GM12801 (cell line): ENCODE measurements around the gene GRHL3.

Source experiments
- TF ChIP-seq, protein P1 (sequence below): IDR thresholded peaks from one replicate; pipeline ENCODE4 v1.5.1; 2011; ENCODE audit warnings: control low read depth; ENCODE audit not compliant: insufficient read length; ENCODE audit errors: extremely low read depth

GRHL3 gene

DNA sequence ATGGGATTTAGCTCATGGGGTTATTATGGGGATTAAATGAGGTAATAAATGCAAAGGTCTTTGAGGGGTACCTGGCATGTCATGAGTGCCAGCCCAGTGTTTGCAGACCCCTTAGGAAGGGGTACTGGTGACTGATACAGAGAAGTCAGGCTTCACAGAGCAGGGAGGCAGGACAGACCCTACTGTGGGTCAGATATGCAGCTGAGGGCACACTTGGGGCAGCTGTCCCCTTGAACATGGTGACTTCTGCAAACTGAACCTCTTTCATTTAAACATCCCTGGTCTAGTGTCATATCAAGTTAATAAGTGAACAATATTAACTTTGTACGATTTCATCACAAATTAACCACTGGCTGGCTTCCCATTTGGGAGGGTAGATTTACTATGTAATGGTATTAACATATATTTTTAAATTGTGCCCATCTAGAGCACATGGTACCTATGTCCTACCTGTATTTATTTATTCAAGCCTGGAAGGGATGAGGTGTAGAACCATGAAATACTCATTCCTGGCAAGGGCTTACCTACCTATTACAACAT lies 68.5 kb downstream of the GRHL3 start:
- TF ChIP-seq, protein P1, sequence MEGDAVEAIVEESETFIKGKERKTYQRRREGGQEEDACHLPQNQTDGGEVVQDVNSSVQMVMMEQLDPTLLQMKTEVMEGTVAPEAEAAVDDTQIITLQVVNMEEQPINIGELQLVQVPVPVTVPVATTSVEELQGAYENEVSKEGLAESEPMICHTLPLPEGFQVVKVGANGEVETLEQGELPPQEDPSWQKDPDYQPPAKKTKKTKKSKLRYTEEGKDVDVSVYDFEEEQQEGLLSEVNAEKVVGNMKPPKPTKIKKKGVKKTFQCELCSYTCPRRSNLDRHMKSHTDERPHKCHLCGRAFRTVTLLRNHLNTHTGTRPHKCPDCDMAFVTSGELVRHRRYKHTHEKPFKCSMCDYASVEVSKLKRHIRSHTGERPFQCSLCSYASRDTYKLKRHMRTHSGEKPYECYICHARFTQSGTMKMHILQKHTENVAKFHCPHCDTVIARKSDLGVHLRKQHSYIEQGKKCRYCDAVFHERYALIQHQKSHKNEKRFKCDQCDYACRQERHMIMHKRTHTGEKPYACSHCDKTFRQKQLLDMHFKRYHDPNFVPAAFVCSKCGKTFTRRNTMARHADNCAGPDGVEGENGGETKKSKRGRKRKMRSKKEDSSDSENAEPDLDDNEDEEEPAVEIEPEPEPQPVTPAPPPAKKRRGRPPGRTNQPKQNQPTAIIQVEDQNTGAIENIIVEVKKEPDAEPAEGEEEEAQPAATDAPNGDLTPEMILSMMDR, result no peak

DNA sequence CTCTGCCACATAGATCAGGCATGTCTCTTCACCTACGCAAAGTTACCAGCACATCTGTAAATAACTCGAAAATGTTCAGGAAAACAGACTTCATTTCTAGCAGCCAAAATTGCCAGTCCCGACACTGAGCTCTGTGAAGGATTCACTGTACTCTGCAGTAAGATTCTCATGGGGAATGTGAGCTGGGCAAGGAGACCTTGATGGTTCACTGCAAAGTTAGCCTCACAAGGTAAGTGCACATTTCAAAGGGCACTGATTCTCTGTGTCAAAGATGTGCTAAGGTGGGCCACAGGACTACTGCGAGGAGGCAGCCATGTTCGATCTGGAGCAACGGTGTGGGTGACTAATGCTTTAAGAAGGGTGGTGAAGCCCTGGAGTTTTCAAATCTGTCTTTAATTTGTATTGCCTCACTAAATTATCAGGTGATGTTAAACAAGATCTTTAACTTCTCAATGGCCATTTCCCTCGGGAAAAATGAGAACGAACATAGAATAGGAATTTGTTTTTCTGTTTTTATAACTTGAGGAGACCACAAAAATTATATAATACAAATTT lies 69.3 kb downstream of the GRHL3 start:
- TF ChIP-seq, protein P1, result no peak

DNA sequence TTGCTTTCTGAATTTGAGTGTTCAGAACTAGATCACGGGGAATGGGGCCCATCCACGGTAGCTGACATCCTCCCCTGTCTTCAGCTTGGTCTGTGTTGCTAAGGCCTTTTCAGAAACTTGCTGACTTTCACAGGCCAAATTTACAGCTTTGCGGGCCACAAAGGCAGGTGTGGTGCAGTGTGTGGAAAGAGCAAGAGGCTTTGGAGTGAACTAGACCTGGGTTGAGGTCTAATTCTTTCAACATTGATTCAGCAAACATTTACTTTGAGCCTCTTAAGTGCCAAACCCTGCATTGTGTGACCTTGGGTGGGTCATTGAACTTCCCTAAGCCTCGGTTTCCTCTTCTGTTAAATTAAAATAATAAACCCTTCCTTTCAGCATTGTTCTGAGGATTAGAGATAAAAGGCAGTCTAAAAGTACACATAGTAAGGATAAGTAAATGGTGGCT lies 70.1 kb downstream of the GRHL3 start:
- TF ChIP-seq, protein P1, result no peak

DNA sequence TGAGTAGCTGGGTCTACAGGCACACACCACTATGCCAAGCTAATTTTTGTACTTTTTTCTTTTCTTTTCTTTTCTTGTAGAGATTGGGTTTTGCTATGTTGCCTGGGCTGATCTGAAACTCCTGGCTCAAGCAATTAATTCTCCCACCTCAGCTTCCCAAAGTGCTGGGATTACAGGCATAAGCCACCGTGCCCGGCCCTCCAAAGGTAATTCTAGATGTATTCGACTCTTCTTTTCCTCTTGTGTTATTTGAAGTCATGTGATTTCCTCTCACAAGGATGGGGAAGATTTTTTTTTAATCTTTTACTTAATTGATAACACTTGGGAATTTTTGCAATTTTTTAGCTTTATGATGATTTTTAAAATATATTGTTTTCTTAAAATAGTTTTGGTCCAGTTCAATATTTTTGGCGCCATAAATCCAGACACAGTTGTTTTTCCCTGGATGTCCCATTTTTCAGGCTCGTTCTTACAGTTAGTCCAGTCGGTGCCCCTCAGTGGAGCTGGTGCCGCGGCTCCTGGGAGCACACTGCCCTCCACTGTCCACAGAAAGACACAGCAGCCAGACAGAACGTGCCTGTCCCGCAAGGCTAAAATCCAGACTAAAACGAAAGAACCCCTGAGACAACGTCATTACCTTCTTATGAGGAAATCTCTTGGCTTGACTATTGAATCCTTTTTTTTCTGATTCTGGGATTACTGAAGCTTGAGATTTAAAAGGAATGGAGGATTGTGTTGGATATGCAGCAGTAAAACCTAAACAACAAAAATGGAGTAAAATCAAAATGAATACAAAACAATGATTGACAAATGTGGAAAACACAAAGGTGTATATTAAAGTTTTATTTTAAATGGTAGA lies 72.0 kb downstream of the GRHL3 start:
- TF ChIP-seq, protein P1, result no peak

DNA sequence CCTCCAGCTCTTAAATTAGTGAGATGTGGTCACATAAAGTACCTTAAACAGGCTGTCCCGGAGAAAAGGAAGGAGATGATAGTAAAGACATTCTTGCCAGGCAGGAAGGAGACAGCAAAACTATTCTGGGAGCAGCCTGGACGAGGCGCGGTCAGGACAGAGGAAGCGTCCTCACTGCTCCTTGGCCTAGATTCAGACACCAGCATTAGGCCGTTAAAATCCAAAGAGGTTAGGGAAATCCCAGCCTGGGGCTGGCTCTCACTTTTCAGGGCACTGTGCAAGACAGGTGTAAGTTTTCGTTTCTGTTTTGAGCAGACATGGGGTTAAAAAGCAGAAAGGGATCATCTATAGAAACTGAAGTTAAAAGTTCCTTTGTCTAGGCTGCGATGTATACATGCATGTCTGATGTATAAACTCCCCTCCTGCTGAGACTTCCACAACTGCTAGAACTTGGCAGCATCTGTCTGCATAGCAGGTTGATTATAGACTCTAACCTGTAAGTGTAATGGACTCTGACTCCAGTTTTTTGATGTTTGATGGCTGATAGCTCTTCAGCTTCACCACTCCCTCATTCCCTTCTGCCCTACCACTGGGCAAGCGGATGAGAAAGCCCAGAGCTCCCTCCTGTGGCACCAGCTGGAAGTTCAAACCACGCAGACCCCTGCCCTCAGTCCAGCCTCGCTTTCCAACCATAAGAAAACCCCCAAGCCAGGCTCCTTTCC lies 72.9 kb downstream of the GRHL3 start:
- TF ChIP-seq, protein P1, result no peak

DNA sequence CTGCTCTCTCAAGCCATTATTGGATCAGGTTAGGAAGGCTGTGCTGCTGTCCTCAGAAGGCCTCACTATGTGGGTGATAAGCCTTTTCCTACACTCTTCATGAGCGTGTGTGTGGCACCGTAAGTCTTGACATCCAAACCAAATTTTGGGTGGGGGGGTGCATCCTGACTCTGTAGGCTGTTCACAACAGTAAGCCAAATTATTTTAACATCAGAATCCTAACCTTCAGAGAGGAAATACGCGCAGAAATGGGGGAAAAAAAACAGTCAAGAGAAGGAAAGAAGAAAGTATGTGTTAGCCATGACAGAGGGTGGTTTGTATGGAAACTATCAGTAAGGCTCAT lies 73.4 kb downstream of the GRHL3 start:
- TF ChIP-seq, protein P1, result no peak

DNA sequence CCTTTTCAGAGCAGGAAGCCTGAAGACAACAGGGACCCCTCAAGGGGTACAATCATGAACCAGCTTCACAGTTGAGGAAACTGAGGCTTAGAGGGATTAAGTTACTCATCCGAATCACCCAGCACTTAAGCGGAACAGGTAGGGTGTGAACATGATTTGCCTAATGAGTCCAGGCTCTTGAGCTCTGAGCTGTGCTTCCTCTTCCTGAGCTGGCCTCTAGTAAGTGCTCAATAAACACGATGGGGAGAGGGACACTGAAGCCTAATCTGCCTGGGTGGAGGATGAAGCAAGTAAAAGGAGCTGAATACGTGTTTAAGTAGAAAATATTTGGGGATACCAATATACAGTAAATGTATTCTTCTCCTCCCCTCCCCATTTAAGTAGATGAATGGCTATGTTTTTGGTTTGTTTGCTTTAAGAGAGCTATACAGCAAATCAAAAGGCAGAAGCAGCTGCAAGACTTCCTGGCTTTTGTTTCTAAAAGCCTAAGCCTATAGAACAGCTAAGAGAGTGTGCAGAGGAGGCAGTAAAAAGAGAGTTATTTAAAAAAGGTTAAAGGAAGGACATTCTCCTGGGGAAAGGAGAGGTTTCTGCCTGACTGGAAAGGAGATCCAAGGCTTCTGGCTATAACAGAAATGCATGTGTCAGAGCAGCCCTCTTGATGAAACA lies 74.0 kb downstream of the GRHL3 start:
- TF ChIP-seq, protein P1, result no peak
